LNCaP clone FGC (cell line): Measurements from ENCODE around the gene UNC13C.
"Not testable (repeated sequence)": the region's sequence is repeated elsewhere in the genome, so short reads cannot be mapped to it uniquely, and the experiment has no call there.

ENCODE experiments used
- DNase-seq: peaks from one replicate; pipeline ENCODE4 v3.0.0-alpha.2; 2011; ENCODE audit warnings: low read depth
- H3K4me3 ChIP-seq: 2 replicates; pipeline ENCODE4 v1.5.1; 2011; ENCODE audit warnings: mild to moderate bottlenecking, low read depth, low read length, control low read depth
- CTCF ChIP-seq: IDR thresholded peaks from 2 replicates; pipeline ENCODE4 v1.5.1; 2012; ENCODE audit warnings: mild to moderate bottlenecking; ENCODE audit not compliant: control insufficient read depth, insufficient read depth; ENCODE audit errors: extremely low read depth

Gene UNC13C

GRCh38 chr15:53978253-53978906 is at the start of gene UNC13C:
Gene UNC13C, plus strand, starts transcription at chr15:53978441. Its CDS starts 34,463 bp downstream, at chr15:54012904.
- H3K4me3 ChIP-seq: 0 out of 2 replicates have a peak within 1 kb of the TSS, but pooled peaks have one; percentile 6
- no peak for DNase-seq
- TF ChIP-seq CTCF: 0 out of 2 replicates have a peak, but pooled peaks have one; percentile 9

GRCh38 chr15:53936137-53936536 is 42.1 kb upstream of the UNC13C start:
- TF ChIP-seq CTCF: no peak
- no peak overlapping the region for H3K4me3 ChIP-seq
- no peak for DNase-seq

- not testable (repeated sequence) for H3K4me3 ChIP-seq, DNase-seq
Observed at GRCh38 chr15:53937632-53938031, 40.6 kb upstream of the UNC13C start.

GRCh38 chr15:53950572-53950971 is 27.7 kb upstream of the UNC13C start:
- TF ChIP-seq CTCF: no peak
- no peak overlapping the region for H3K4me3 ChIP-seq

GRCh38 chr15:53955396-53955795 is 22.8 kb upstream of the UNC13C start:
- no peak for DNase-seq
- TF ChIP-seq CTCF: no peak
- H3K4me3 ChIP-seq: no peak overlapping the region

More at GRCh38 chr15:53950572-53950971, 27.7 kb upstream of the UNC13C start:
- no peak for DNase-seq

GRCh38 chr15:53962646-53963561 is 15.3 kb upstream of the UNC13C start:
- DNase-seq: no peak
- no peak overlapping the region for H3K4me3 ChIP-seq
- TF ChIP-seq CTCF: peak; percentile 83

- H3K4me3 ChIP-seq: no peak overlapping the region
- no peak for TF ChIP-seq CTCF
- DNase-seq: no peak
Observed at GRCh38 chr15:53963801-53964200, 14.4 kb upstream of the UNC13C start.
